Breast epithelium (tissue), 3 donors: Measurements from ENCODE around the gene CNTNAP3.
"Not testable (repeated sequence)": the region's sequence is repeated elsewhere in the genome, so short reads cannot be mapped to it uniquely, and the experiment has no call there.

Source experiments
- CTCF ChIP-seq, 3 donors: fragments of 450-650 bp; IDR thresholded peaks; one replicate each; pipeline ENCODE4 v1.5.1; 2016 to 2017; ENCODE audit warnings: antibody characterized with exemption in 3 of 3, mild to moderate bottlenecking in 3 of 3, moderate library complexity in 3 of 3
- POLR2A ChIP-seq: fragments of 450-650 bp; IDR thresholded peaks from one replicate; pipeline ENCODE4 v1.6.1; 2016; ENCODE audit warnings: antibody characterized with exemption, mild to moderate bottlenecking, moderate library complexity

GRCh38 chr9:39039148-39039547 is 248.8 kb downstream of the CNTNAP3 start:
- not testable (repeated sequence) for TF ChIP-seq CTCF (IDR thresholded peaks at IDR 0.05); POLR2A
